ENCODE measurements around the gene PRM1.

Gene PRM1

GRCh38 chr16:11273721-11274324 is 7.3 kb downstream of the PRM1 start:
- no peak for DNase-seq (ENCODE audit: low read depth in 2 of 2)

- DNase-seq (ENCODE audit: low read depth in 2 of 2): no peak
These were observed 8.0 kb downstream of the PRM1 start, which contains the start of gene PRM3 for GRCh38 chr16:11272921-11273720. TSS of gene PRM3 (minus strand) at chr16:11273629. CDS start at chr16:11273595, 34 bp downstream.

- no peak for DNase-seq (ENCODE audit: low read depth in 2 of 2)
These were observed 8.6 kb downstream of the PRM1 start for GRCh38 chr16:11272484-11272883.

GRCh38 chr16:11271610-11272009 is 9.5 kb downstream of the PRM1 start:
- no peak for DNase-seq (ENCODE audit: low read depth in 2 of 2)

GRCh38 chr16:11270602-11271162 is 10.4 kb downstream of the PRM1 start:
- DNase-seq (ENCODE audit: low read depth in 2 of 2): no peak

- no peak for DNase-seq (ENCODE audit: low read depth in 2 of 2)
These were observed 12.2 kb downstream of the PRM1 start, which contains the start of gene TNP2 for GRCh38 chr16:11268921-11269375. TSS of gene TNP2 (minus strand) at chr16:11269325. CDS start at chr16:11269262, 63 bp downstream.

- no peak for DNase-seq (ENCODE audit: low read depth in 2 of 2)
These were observed 16.0 kb downstream of the PRM1 start for GRCh38 chr16:11265124-11265523.

GRCh38 chr16:11264155-11264832 is 16.8 kb downstream of the PRM1 start:
- no peak for DNase-seq (ENCODE audit: low read depth in 2 of 2)

- no peak for DNase-seq (ENCODE audit: low read depth in 2 of 2)
These were observed 17.4 kb downstream of the PRM1 start for GRCh38 chr16:11263737-11264136.

GRCh38 chr16:11262915-11263314 is 18.2 kb downstream of the PRM1 start:
- no peak for DNase-seq (ENCODE audit: low read depth in 2 of 2)

GRCh38 chr16:11260596-11260966 is 20.5 kb downstream of the PRM1 start:
- DNase-seq (ENCODE audit: low read depth in 2 of 2): no peak

GRCh38 chr16:11259655-11260595 is 21.2 kb downstream of the PRM1 start:
- no peak for DNase-seq (ENCODE audit: low read depth in 2 of 2)

GRCh38 chr16:11258553-11259492 is 22.3 kb downstream of the PRM1 start:
- no peak for DNase-seq (ENCODE audit: low read depth in 2 of 2)

GRCh38 chr16:11257131-11257938 is 23.8 kb downstream of the PRM1 start:
- peak; percentile 42 to 44 for DNase-seq (ENCODE audit: low read depth in 2 of 2)

GRCh38 chr16:11256661-11257130 is 24.4 kb downstream of the PRM1 start:
- no peak for DNase-seq (ENCODE audit: low read depth in 2 of 2)

GRCh38 chr16:11255737-11256660 is 25.1 kb downstream of the PRM1 start, which contains the start of gene SOCS1:
TSS of gene SOCS1 (minus strand) at chr16:11256204. CDS start at chr16:11255478, 726 bp downstream.
- DNase-seq (ENCODE audit: low read depth in 2 of 2): peak; percentile 72 to 74

- DNase-seq (ENCODE audit: low read depth in 2 of 2): no peak
These were observed 26.0 kb downstream of the PRM1 start for GRCh38 chr16:11254913-11255736.
